ENCODE data around the gene MTM1.

DNA sequence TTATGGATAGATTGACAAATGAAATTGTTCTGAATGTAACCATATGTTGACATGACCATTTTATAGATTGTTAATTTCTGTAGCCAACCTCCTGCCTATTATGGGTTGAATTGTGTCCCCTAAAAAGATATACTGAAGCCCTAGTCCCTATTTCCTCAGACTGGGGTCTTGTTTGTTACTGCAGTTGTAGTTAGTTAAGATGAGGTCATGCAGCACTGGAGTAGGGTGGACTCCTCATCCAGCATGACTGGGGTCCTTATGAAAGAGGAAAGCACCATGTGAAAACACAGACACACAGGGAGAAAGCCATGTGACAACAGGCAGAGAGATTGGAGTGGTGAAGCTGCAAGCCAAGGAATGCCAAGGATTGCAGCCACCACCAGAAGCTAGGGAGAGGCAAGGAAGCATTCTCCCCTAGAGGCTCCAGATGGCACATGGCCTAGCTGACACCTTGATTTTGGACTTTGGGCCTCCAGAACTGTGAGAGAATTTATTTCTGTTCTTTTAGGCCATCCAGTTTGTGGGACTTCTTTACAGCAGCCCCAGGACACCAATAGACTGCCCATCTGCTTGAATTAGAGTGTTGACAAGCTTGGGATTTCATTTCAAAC is 14.0 kb downstream of the MTM1 start:
- TF ChIP-seq, protein P1, sequence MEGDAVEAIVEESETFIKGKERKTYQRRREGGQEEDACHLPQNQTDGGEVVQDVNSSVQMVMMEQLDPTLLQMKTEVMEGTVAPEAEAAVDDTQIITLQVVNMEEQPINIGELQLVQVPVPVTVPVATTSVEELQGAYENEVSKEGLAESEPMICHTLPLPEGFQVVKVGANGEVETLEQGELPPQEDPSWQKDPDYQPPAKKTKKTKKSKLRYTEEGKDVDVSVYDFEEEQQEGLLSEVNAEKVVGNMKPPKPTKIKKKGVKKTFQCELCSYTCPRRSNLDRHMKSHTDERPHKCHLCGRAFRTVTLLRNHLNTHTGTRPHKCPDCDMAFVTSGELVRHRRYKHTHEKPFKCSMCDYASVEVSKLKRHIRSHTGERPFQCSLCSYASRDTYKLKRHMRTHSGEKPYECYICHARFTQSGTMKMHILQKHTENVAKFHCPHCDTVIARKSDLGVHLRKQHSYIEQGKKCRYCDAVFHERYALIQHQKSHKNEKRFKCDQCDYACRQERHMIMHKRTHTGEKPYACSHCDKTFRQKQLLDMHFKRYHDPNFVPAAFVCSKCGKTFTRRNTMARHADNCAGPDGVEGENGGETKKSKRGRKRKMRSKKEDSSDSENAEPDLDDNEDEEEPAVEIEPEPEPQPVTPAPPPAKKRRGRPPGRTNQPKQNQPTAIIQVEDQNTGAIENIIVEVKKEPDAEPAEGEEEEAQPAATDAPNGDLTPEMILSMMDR (IDR thresholded peaks at IDR 0.05) = no peak
- no peak for TF ChIP-seq EZH2 (IDR thresholded peaks at IDR 0.05)
